Choroid plexus epithelial cell (primary cell): ENCODE data around the gene OXTR.
A peak's percentile ranks its signal among the peaks of the same experiment; 100 is the strongest.

ENCODE experiments used
- DNase-seq: peaks from one replicate; pipeline ENCODE4 v3.0.0-alpha.2; 2010; ENCODE audit warnings: low read depth
- H3K4me3 ChIP-seq: 2 replicates; pipeline ENCODE4 v1.5.1; 2011; ENCODE audit warnings: low read depth, mild to moderate bottlenecking, control low read depth, low read length, moderate library complexity
- TF ChIP-seq, protein P1 (sequence below): conservative IDR thresholded peaks from 2 replicates; pipeline ENCODE4 v1.5.1; 2011; ENCODE audit warnings: low read depth, mild to moderate bottlenecking, control low read depth, inconsistent platforms, low read length, moderate library complexity

The OXTR gene

GRCh38 chr3:8777978-8778267 lies 8.5 kb upstream of the OXTR start:
- H3K4me3 ChIP-seq: no peak overlapping the region
- TF ChIP-seq, protein P1, sequence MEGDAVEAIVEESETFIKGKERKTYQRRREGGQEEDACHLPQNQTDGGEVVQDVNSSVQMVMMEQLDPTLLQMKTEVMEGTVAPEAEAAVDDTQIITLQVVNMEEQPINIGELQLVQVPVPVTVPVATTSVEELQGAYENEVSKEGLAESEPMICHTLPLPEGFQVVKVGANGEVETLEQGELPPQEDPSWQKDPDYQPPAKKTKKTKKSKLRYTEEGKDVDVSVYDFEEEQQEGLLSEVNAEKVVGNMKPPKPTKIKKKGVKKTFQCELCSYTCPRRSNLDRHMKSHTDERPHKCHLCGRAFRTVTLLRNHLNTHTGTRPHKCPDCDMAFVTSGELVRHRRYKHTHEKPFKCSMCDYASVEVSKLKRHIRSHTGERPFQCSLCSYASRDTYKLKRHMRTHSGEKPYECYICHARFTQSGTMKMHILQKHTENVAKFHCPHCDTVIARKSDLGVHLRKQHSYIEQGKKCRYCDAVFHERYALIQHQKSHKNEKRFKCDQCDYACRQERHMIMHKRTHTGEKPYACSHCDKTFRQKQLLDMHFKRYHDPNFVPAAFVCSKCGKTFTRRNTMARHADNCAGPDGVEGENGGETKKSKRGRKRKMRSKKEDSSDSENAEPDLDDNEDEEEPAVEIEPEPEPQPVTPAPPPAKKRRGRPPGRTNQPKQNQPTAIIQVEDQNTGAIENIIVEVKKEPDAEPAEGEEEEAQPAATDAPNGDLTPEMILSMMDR: no peak
- DNase-seq: peak; percentile 38

- TF ChIP-seq, protein P1: no peak
- H3K4me3 ChIP-seq: no peak overlapping the region
- no peak for DNase-seq
These were observed 8.0 kb upstream of the OXTR start for GRCh38 chr3:8777201-8777977.

GRCh38 chr3:8776406-8776805 lies 7.0 kb upstream of the OXTR start:
- no peak overlapping the region for H3K4me3 ChIP-seq
- peak; percentile 92 for DNase-seq
- TF ChIP-seq, protein P1: no peak

GRCh38 chr3:8775602-8776001 lies 6.2 kb upstream of the OXTR start:
- TF ChIP-seq, protein P1: no peak
- DNase-seq: no peak
- no peak overlapping the region for H3K4me3 ChIP-seq

DNA sequence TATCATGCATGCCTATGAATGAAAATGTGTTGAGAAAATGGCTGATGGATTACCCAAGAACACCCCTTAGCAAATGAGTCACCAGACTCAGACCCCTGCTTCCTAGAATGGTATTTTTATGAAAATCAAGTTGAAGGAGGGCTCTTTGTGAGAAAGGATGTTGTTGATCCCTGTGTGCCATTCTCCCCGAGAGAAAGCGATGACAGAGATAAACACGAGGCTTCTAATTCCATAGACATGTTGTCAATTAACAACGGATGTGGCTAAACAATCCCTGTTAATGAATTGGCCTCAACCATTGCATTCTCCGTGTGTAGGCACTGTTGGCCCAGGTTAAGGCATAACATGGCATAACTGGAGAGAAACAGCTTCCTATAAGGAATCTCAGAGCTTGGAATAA lies 5.8 kb upstream of the OXTR start:
- TF ChIP-seq, protein P1: no peak
- no peak overlapping the region for H3K4me3 ChIP-seq
- DNase-seq: no peak

DNA sequence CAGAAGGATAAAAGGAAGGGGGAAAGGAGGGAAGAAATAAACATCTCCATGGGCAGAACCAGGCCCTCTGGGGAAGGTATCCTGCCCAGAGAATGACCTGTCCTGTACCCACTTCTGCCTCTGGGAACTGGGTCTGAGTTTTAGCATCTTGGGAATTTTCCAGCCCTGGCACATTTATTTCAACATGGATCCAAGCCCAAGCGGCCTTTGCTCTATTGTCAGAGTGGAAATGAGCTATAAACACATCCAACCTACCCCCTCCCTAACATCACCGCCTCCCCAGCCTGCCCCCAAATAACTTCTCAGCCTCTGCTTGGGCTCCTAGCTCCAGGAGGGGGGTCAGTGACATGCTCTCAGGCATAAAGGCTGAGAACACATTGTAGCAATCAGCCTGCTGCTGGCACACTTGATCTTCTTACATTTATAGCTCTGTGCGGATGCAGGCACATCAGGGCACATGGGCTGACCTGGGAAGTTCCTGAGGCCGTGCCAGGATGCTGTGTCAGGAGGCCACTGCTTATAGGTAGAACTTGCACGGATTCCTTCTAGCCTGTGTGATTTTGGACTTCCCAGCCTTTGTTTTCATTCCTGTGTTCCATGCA lies 4.6 kb upstream of the OXTR start:
- H3K4me3 ChIP-seq: no peak overlapping the region
- TF ChIP-seq, protein P1: no peak
- no peak for DNase-seq

DNA sequence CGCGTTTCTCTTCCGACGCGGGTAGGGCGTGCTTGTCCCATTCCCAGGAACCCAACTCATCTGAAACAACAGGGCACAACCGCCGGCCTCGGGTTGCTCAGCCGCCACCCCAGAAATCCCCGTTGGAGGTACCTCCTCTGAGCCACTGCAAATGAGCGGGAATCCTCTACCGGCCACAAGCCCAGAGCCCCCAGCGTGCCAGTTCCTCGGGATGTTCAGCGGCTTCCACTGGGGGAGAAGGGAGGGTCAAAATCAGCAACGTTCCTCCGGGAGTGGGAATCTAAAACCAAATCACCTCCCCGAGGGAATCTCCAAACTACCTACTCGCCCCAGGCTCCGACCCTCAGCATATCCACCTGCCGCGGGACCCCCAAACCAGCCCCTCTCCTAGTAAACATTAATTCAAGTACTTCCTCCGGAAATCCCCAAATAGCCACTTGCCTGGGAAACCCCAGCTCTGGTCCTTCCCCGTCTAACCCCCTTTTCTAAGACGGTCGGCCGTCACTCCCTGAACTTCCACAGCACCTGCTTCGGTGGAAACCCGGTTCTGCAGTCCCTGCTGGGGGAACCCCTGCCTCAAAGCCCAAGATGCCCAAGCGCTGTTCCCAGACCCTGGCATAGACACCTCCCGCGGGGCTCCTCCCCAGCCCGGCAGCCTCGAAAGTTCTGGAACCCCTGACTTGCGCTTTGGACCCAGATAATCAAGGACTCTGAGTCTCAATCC lies 887 bp downstream of the OXTR start:
- TF ChIP-seq, protein P1: no peak
- peak overlapping the region; percentile 68 for H3K4me3 ChIP-seq
- peak; percentile 25 for DNase-seq
